ENCODE results near the gene PLD6.

The PLD6 gene

DNA sequence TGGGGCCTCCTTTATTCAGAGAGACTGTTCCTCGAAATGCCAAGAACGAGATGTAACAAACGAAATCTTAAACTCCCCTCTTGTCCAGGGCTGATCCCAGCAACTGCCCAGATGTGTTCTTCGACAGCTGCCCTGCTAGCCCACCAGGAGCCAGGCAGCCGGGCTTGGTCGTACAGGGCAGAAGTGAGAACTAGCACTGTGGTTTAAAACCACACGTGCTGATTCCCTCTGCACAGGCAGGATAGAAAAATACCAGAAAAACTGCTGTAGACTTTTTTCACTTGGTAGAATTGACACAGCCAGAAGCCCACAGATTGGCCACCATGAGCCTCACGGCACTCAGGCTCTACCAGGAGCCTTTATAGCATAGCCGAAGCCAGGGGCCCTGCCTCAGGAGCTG lies 33.1 kb downstream of the PLD6 start:
- no peaks in the 10 kb centered on the region for H3K27me3 ChIP-seq
- H3K4me3 ChIP-seq: no peak overlapping the region
- H3K27ac ChIP-seq: peak overlapping the region; percentile 49
- H4K20me1 ChIP-seq: peaks cover 99% of the 10 kb centered on the region
- H3K4me1 ChIP-seq: peaks cover 94% of the 10 kb centered on the region
- H3K36me3 ChIP-seq: peaks cover 93% of the 10 kb centered on the region
- H3K4me2 ChIP-seq: peak overlapping the region; percentile 84
- H3K9me3 ChIP-seq: no peaks in the 10 kb centered on the region
- H3K9ac ChIP-seq: peak overlapping the region; percentile 31; the same call in 1 of the 2 replicates
- no peak for TF ChIP-seq Cebpa-rat (IDR thresholded peaks at IDR 0.05)

GRCh38 chr17:17172001-17172939 lies 33.9 kb downstream of the PLD6 start:
- Histone ChIP-seq H3K4me1 (peaks cover 87% of the 10 kb centered on the region), H3K9ac (no peak overlapping the region), H4K20me1 (peaks cover 99% of the 10 kb centered on the region), H3K36me3 (peaks cover 93% of the 10 kb centered on the region), H3K27ac (no peak overlapping the region; the same call in 1 of the 2 replicates), H3K4me2 (peak overlapping the region; percentile 84), H3K27me3 (no peaks in the 10 kb centered on the region), H3K9me3 (no peaks in the 10 kb centered on the region), H3K4me3 (no peak overlapping the region)
- no peak for TF ChIP-seq Cebpa-rat (IDR thresholded peaks at IDR 0.05)

DNA sequence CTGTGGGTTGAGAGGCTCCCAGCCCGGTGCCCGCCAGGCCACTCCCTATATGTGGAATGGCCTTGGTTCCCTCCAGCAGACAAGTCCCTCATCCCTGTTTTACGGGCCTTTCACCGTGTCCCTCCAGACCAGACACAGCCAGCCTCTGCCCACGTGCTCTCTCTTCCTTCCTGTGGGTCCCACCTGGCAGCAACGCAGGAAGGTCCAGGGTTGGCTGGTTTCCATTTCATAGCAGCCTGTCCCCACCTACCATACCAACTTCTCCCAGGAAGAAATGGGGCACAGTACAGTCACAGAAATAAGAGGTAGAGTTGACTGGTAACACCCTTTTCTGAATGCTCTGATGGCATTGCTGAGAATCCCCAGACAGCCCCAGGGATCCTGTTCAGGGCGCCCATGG lies 34.9 kb downstream of the PLD6 start:
- peaks cover 99% of the 10 kb centered on the region for H4K20me1 ChIP-seq
- no peak overlapping the region for H3K27ac ChIP-seq
- H3K4me1 ChIP-seq: peaks cover 76% of the 10 kb centered on the region
- H3K9ac ChIP-seq: no peak overlapping the region; the same call in 1 of the 2 replicates
- H3K9me3 ChIP-seq: no peaks in the 10 kb centered on the region
- H3K36me3 ChIP-seq: peaks cover 93% of the 10 kb centered on the region
- no peak for TF ChIP-seq Cebpa-rat (IDR thresholded peaks at IDR 0.05)
- no peak overlapping the region for H3K4me3 ChIP-seq
- peak overlapping the region; percentile 84 for H3K4me2 ChIP-seq
- no peaks in the 10 kb centered on the region for H3K27me3 ChIP-seq

DNA sequence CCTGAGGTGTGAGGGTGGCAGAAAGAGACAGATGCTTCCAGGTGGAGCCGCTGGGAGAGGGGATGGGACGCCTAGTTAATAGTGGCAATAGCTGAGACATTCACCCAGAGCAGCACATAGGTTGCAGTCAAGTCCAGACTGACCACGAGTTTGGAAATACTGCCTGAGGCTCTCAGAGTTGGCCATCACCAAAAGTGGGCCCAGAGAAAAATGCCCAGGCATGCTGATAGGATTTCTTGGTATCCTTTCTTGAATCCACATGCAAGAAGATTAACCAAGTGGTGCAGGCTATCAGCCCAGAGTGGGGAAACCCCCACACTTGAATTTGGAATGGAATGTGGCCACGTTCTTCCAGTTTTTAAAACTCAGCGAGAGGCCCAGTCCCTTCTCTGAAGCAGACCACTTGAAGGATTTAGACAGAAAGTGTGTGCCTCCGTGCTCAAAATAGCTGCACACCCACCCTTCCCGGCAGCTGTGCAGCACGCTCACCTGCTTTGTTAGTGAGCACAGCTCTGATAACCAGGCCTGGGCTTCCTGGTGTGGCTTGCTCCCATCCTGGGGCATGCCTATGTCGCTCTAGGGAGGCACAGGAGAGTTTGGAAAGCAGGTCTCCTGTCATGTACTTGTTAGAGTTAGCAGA lies 35.7 kb downstream of the PLD6 start:
- peaks cover 98% of the 10 kb centered on the region for H3K36me3 ChIP-seq
- H3K4me3 ChIP-seq: no peak overlapping the region
- no peaks in the 10 kb centered on the region for H3K9me3 ChIP-seq
- TF ChIP-seq Cebpa-rat (IDR thresholded peaks at IDR 0.05): no peak
- H3K27me3 ChIP-seq: no peaks in the 10 kb centered on the region
- H3K4me1 ChIP-seq: peaks cover 69% of the 10 kb centered on the region
- H4K20me1 ChIP-seq: peaks cover 100% of the 10 kb centered on the region
- H3K9ac ChIP-seq: no peak overlapping the region; the same call in 1 of the 2 replicates
- peak overlapping the region; percentile 84 for H3K4me2 ChIP-seq
- H3K27ac ChIP-seq: no peak overlapping the region

DNA sequence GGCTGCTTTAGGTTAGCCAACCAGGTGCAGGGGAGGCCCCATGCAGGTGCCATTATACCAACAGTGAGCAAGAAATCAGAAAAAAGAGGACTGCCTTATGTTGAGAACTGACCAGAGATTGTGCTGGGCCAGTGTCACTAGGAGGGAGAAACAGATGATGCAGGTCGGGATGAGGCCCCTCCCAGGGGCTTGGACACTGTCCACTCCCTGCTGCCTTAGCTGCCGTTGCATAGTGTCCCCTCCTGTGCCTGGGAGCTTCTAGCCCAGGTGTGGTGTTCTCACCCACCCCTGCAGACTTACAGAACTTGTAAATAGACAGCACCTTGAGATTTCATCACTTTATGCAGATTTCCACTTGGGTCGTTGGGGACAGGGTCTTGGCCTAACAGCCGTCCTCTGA lies 36.7 kb downstream of the PLD6 start:
- Histone ChIP-seq H3K36me3 (peaks cover 98% of the 10 kb centered on the region), H3K4me2 (no peak overlapping the region), H3K4me3 (no peak overlapping the region), H4K20me1 (peaks cover 100% of the 10 kb centered on the region), H3K9me3 (no peaks in the 10 kb centered on the region), H3K9ac (no peak overlapping the region), H3K4me1 (peaks cover 63% of the 10 kb centered on the region), H3K27me3 (no peaks in the 10 kb centered on the region), H3K27ac (no peak overlapping the region)
- TF ChIP-seq Cebpa-rat (IDR thresholded peaks at IDR 0.05): no peak

GRCh38 chr17:17168401-17168800 lies 37.7 kb downstream of the PLD6 start:
- Histone ChIP-seq H3K4me1 (peaks cover 59% of the 10 kb centered on the region), H3K27ac (no peak overlapping the region), H3K9ac (no peak overlapping the region), H4K20me1 (peaks cover 98% of the 10 kb centered on the region), H3K9me3 (no peaks in the 10 kb centered on the region), H3K4me3 (no peak overlapping the region), H3K4me2 (no peak overlapping the region), H3K36me3 (peaks cover 98% of the 10 kb centered on the region), H3K27me3 (no peaks in the 10 kb centered on the region)
- TF ChIP-seq Cebpa-rat (IDR thresholded peaks at IDR 0.05): no peak

DNA sequence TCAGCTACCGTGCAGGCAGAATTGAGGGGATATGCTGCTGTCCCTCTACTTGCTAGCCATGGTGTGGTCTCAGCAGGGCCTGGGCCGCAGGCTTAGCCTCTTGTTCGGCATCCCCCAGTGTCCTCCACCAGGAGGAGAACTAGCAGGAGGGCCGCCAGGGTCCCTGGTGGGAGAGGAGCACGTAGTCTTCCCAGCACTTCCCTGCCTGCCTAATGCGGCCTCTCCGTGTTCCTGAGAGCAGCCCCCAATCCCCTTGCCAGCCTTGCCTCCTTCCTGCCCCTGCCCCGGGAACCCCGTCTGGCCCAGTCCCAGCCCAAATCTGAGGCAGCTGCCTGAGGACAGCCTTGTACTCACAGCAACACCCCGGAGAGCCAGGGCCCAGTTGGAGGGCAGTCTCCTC lies 38.1 kb downstream of the PLD6 start:
- Histone ChIP-seq H3K27me3 (no peaks in the 10 kb centered on the region), H3K9ac (no peak overlapping the region), H3K9me3 (no peaks in the 10 kb centered on the region), H3K4me1 (peaks cover 55% of the 10 kb centered on the region), H3K27ac (no peak overlapping the region), H3K36me3 (peaks cover 98% of the 10 kb centered on the region), H4K20me1 (peaks cover 98% of the 10 kb centered on the region), H3K4me2 (no peak overlapping the region), H3K4me3 (no peak overlapping the region)
- no peak for TF ChIP-seq Cebpa-rat (IDR thresholded peaks at IDR 0.05)

DNA sequence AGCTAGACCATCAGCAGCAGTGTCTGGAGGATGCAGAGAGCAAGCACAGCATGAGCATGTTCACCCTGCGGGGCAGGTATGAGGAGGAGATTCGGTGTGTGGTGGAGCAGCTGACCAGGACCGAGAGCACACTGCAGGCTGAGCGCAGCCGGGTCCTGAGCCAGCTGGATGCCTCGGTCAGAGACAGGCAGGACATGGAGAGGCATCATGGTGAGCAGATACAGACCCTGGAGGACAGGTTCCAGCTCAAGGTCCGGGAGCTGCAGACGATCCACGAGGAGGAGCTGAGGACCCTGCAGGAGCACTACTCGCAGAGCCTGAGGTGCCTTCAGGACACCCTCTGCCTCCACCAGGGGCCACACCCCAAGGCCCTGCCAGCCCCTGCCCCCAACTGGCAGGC lies 38.8 kb downstream of the PLD6 start:
- Histone ChIP-seq H3K27ac (no peak overlapping the region), H3K9ac (no peak overlapping the region), H3K9me3 (no peaks in the 10 kb centered on the region), H3K4me2 (no peak overlapping the region), H3K4me3 (no peak overlapping the region), H3K36me3 (peaks cover 98% of the 10 kb centered on the region), H4K20me1 (peaks cover 98% of the 10 kb centered on the region), H3K27me3 (no peaks in the 10 kb centered on the region), H3K4me1 (peaks cover 49% of the 10 kb centered on the region)
- no peak for TF ChIP-seq Cebpa-rat (IDR thresholded peaks at IDR 0.05)

- no peak overlapping the region for H3K4me3 ChIP-seq
- peaks cover 97% of the 10 kb centered on the region for H4K20me1 ChIP-seq
- no peaks in the 10 kb centered on the region for H3K9me3 ChIP-seq
- H3K36me3 ChIP-seq: peaks cover 98% of the 10 kb centered on the region
- no peak overlapping the region for H3K9ac ChIP-seq
- no peak for TF ChIP-seq Cebpa-rat (IDR thresholded peaks at IDR 0.05)
- no peak overlapping the region for H3K4me2 ChIP-seq
- H3K27ac ChIP-seq: no peak overlapping the region
- no peaks in the 10 kb centered on the region for H3K27me3 ChIP-seq
- H3K4me1 ChIP-seq: peaks cover 40% of the 10 kb centered on the region
Observed at GRCh38 chr17:17166446-17166845, 39.7 kb downstream of the PLD6 start.

All from BLaER1 (cell line).